Measurements from ENCODE around the gene AGMO. TPM values are rescaled to one million over a fixed set of nuclear protein-coding genes. Genes with fewer than 3 reads are reported as not detected.

Gene AGMO
- total RNA-seq, 1 experiment from 2014 or later: not detected

GRCh38 chr7:15559416-15559928, 2.3 kb downstream of the AGMO start (continued):
- TF ChIP-seq ATF3 (IDR thresholded peaks at IDR 0.05) (no peak), SIN3A (IDR thresholded peaks at IDR 0.05; ENCODE audit: low read depth) (no peak), SRF (IDR thresholded peaks at IDR 0.05; ENCODE audit: low read depth) (no peak), EZH2 (IDR thresholded peaks at IDR 0.05) (no peak), EGR1 (IDR thresholded peaks at IDR 0.05; ENCODE audit: low read depth) (no peak)

GRCh38 chr7:15558756-15559155, 3.1 kb downstream of the AGMO start:
- Histone ChIP-seq H3K9me2 (ENCODE audit: insufficient read depth) (no peaks in the 10 kb centered on the region), H3K79me2 (ENCODE audit: insufficient read depth, low read length) (no peaks in the 10 kb centered on the region), H3K4me3 (replicated peaks in 1 of 2; ENCODE audit: low read depth in 1 of 2, low read length in 2 of 2) (no peak overlapping the region), H3K4me2 (ENCODE audit: low read length) (no peak overlapping the region), H2AFZ (ENCODE audit: low read depth, low read length, poor library complexity, severe bottlenecking) (no peak overlapping the region), H3K4me1 (ENCODE audit: control insufficient read depth in 1 of 2, insufficient read depth in 2 of 2, low read length in 2 of 2) (no peaks in the 10 kb centered on the region), H3K9ac (ENCODE audit: low read length) (no peak overlapping the region), H3K27ac (ENCODE audit: low read depth, low read length) (no peak overlapping the region), H4K20me1 (ENCODE audit: insufficient read depth) (no peaks in the 10 kb centered on the region), H3K27me3 (ENCODE audit: insufficient read depth, low read length) (no peaks in the 10 kb centered on the region), H3K9me3 (ENCODE audit: control insufficient read depth in 1 of 2, insufficient read depth in 1 of 2, low read depth in 1 of 2, low read length in 2 of 2) (no peaks in the 10 kb centered on the region), H3K36me3 (ENCODE audit: control insufficient read depth in 1 of 2, insufficient read depth in 2 of 2, low read length in 2 of 2) (no peaks in the 10 kb centered on the region)
- POLR2A ChIA-PET: no interaction called here
- ATAC-seq (no peak), DNase-seq (ENCODE audit: low read depth, low spot score) (no peak)
- CTCF ChIA-PET: no interaction called here
- BruUV-seq (replicated peaks): no TSS peak
- RAD21 ChIA-PET (ENCODE audit: low non-redundant PET in 1 of 2, low total read pairs in 2 of 2, uncharacterized antibody in 2 of 2, unreplicated experiment in 2 of 2): no interaction called here
- intact Hi-C loops (cut with micrococcal nuclease): loop anchor here (2.0 kb wide), 1 partner anchor 46 kb away; no protein-coding TSS in a partner anchor
- TF ChIP-seq POLR2A (IDR thresholded peaks at IDR 0.05; ENCODE audit: borderline replicate concordance, extremely low read depth, insufficient read depth, insufficient read length) (no peak), FOSL1 (IDR thresholded peaks at IDR 0.05; ENCODE audit: low read depth) (no peak), SIN3A (IDR thresholded peaks at IDR 0.05; ENCODE audit: low read depth) (no peak)

- Histone ChIP-seq H3K4me3 (replicated peaks in 1 of 2; ENCODE audit: low read depth in 1 of 2, low read length in 2 of 2) (no peak overlapping the region), H2AFZ (ENCODE audit: low read depth, low read length, poor library complexity, severe bottlenecking) (peak overlapping the region; percentile 46), H3K36me3 (ENCODE audit: control insufficient read depth in 1 of 2, insufficient read depth in 2 of 2, low read length in 2 of 2) (no peaks in the 10 kb centered on the region), H4K20me1 (ENCODE audit: insufficient read depth) (no peaks in the 10 kb centered on the region), H3K79me2 (ENCODE audit: insufficient read depth, low read length) (no peaks in the 10 kb centered on the region), H3K4me2 (ENCODE audit: low read length) (no peak overlapping the region), H3K4me1 (ENCODE audit: control insufficient read depth in 1 of 2, insufficient read depth in 2 of 2, low read length in 2 of 2) (no peaks in the 10 kb centered on the region), H3K27ac (ENCODE audit: low read depth, low read length) (no peak overlapping the region), H3K9me2 (ENCODE audit: insufficient read depth) (no peaks in the 10 kb centered on the region), H3K27me3 (ENCODE audit: insufficient read depth, low read length) (no peaks in the 10 kb centered on the region), H3K9ac (ENCODE audit: low read length) (no peak overlapping the region), H3K9me3 (ENCODE audit: control insufficient read depth in 1 of 2, insufficient read depth in 1 of 2, low read depth in 1 of 2, low read length in 2 of 2) (no peaks in the 10 kb centered on the region)
- ATAC-seq (no peak), DNase-seq (ENCODE audit: low read depth, low spot score) (no peak)
- BruUV-seq (replicated peaks): no TSS peak
- CTCF ChIA-PET: no interaction called here
- POLR2A ChIA-PET: no interaction called here
- intact Hi-C loops (cut with micrococcal nuclease): loop anchor here (2.0 kb wide), 1 partner anchor 45 kb away; no protein-coding TSS in a partner anchor
- RAD21 ChIA-PET (ENCODE audit: low non-redundant PET in 1 of 2, low total read pairs in 2 of 2, uncharacterized antibody in 2 of 2, unreplicated experiment in 2 of 2): no interaction called here
- TF ChIP-seq MAX (IDR thresholded peaks at IDR 0.05) (no peak), CBX3 (IDR thresholded peaks at IDR 0.05; ENCODE audit: low read depth) (no peak), EGR1 (IDR thresholded peaks at IDR 0.05; ENCODE audit: low read depth) (no peak), ATF3 (IDR thresholded peaks at IDR 0.05) (no peak), SP1 (IDR thresholded peaks at IDR 0.05; ENCODE audit: low read depth) (no peak), JUND (IDR thresholded peaks at IDR 0.05) (no peak)
These were observed 4.1 kb downstream of the AGMO start for GRCh38 chr7:15557686-15558085.
